ENCODE measurements around the gene SPG7.
"Not testable (repeated sequence)": the region's sequence is repeated elsewhere in the genome, so short reads cannot be mapped to it uniquely, and the experiment has no call there.

SPG7 gene

DNA sequence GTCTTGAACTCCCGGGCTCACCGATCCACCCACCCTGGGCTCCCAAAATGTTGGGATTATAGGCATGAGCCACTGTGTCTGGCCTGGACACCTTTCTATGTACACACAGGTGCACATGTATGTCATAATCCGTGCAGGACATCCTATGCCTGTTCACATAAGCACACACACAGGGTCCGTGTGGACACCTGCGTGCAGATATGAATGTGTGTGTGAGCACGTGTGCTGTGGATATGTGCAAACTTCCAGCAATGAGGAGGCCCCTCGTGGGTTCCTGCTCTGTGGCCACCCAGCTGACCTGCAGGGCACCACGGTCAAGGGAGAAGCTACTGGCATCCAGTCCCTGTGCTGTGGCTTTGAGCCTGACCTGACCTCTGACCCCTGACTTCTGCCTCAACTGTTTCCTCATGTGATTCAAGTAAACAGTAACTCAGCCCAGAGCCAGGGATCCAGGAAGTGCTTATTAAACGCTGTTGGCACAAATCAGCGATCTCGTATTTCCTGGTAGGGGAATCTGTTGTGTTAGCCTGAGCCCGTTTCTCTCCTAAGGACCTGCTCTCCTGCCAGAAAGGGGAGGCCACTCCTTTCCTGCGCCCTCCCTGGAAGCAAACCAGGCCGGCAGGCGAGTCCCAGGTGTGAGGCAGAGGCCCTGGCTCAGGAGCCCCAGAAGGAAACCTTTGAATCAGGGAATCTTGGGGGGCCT lies 73.8 kb downstream of the SPG7 start:
- DNase-seq: no peak

GRCh38 chr16:89582614-89583196 lies 74.5 kb downstream of the SPG7 start:
- DNase-seq: no peak

GRCh38 chr16:89583197-89583894 lies 75.1 kb downstream of the SPG7 start:
- DNase-seq: no peak

DNA sequence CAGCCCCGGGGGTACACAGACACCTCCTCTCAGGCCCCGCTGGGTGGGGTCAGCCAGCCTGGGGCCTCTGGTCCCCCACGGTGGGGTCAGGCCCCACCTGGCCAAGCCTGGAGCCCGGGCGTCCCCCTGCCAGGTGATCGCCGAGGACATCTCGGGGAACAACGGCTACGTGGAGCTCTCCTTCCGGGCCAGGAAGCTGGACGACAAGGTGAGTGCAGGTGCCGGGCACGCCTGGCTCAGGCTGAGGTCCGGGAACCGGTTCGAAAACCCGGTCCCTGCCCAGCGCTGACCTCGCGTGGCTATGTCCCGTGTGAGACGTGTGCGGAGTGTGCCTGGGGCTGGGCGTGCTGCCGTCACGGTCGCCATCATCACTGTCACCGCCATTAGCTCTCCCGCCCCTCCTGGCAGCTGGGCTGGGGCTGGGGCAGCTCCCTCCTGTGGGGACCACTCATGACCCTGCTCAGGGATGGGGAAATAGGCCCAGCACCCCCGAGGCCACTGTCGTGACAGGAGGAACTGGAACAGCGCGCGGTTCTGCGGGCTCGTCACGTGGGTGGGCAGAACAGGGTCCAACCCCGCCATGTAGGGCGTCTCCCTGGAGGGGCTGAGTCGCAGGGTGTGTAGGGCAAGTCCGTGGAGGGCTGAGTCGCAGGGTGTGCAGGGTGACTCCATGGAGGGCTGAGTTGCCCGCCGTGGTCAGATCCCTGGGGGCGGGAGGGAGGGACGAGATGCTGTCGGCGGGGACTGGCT lies 75.9 kb downstream of the SPG7 start:
- no peak for DNase-seq

- DNase-seq: no peak
These were observed 76.8 kb downstream of the SPG7 start for GRCh38 chr16:89584768-89585549.

DNA sequence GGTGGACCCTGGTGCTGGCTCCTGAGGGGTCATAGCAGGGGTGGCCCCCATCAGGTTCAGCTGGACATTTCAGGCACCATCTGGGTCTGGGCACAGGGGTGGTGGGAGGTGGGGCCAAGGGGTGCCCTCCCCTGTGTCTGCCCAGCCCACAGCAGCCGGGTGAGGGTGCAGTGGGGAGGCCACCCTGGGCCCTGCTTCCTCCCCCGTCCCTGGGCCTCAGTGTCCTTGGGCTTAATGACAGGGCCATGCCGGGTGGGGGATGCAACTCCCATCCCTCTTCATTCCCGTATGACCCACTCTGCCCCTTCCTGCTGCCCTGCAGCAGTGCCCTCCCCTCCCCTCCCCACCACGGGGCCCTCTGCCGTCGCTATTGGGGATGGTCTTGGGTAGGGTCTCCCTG lies 78.0 kb downstream of the SPG7 start:
- DNase-seq: no peak

DNA sequence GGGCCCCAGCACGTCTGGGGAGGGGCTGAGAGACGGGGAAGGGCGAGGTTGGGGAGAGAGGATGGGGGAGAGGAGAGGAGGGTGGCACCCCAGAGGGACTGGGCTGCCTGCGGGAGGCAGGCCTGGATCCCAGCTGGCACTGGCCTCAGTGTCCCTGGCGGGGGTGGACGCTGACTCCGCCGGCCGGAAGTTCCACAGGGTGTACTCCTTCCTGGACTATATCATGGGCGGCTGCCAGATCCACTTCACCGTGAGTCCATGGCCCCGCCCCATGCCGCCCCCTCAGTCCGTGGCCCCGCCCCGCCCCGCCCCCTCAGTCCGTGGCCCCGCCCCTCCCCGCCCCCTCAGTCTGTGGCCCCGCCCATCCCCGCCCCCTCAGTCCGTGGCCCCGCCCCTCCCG lies 78.7 kb downstream of the SPG7 start:
- no peak for DNase-seq

DNA sequence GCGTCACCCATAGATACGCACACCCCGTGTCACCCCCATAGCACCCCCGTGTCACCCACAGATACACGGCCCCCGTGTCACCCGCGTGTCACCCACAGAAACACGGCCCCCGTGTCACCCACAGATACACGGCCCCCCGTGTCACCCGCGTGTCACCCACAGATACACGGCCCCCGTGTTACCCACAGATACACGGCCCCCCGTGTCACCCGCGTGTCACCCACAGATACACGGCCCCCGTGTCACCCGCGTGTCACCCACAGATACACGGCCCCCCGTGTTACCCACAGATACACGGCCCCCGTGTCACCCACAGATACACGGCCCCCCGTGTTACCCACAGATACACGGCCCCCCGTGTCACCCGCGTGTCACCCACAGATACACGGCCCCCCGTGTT lies 79.5 kb downstream of the SPG7 start:
- DNase-seq: not testable (repeated sequence)

DNA sequence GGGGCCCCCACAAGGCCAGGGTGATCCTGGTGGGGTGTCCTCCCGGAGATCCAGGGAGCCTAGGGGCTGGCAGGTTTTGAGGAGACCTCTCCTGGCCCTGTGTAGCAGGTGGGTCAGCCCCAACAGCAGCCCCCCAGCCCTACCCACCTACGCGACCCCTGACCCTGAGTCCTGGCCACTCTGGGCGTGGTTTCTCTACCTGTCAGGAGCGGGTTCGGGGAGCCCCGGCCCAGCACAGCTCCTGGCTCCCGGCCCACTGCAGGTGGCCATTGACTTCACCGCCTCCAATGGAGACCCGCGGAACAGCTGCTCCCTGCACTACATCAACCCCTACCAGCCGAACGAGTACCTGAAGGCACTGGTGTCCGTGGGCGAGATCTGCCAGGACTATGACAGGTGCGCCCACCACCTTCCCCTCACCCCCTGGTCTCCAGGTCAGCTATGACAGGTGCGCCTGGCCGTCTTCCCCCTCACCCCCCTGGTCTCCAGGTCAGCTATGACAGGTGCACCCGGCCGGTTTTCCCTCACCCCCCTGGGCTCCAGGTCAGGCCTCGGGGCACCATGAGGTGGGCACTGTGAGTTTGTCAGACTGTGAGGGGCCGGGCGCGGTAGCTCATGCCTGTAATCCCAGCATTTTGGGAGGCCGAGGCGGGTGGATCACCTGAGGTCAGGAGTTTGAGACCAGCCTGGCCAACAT lies 80.4 kb downstream of the SPG7 start:
- no peak for DNase-seq

- no peak for DNase-seq
These were observed 81.2 kb downstream of the SPG7 start for GRCh38 chr16:89589241-89589926.

- no peak for DNase-seq
These were observed 85.6 kb downstream of the SPG7 start for GRCh38 chr16:89593841-89594240.

GRCh38 chr16:89595330-89596060 lies 87.3 kb downstream of the SPG7 start:
- DNase-seq: no peak

DNA sequence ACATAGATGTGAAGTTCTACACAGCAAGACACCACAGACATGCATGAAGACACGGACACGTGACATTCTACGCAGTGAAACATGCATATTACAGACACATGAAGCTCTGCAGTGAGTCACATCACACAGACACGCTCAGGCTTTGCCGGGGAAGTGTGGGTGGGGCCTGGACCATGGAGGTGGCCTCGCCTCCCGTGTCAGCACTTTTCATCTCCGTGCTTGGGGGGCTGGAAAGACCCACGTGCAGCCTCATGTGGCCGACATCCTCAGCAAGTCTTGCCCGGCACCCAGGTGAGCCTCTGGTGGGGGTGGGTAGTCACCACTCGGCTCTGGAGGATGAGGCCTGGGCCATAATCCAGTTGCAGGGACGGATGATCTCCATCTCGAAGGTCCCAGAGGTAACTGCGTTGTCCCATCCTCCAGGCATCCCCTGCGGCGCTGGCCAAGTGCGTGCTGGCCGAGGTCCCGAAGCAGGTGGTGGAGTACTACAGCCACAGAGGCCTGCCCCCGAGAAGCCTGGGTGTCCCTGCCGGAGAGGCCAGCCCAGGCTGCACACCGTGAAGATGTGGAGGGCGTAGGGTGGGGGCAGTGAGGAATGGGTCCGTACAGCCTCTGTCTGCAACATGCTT lies 88.0 kb downstream of the SPG7 start:
- DNase-seq: no peak

DNA sequence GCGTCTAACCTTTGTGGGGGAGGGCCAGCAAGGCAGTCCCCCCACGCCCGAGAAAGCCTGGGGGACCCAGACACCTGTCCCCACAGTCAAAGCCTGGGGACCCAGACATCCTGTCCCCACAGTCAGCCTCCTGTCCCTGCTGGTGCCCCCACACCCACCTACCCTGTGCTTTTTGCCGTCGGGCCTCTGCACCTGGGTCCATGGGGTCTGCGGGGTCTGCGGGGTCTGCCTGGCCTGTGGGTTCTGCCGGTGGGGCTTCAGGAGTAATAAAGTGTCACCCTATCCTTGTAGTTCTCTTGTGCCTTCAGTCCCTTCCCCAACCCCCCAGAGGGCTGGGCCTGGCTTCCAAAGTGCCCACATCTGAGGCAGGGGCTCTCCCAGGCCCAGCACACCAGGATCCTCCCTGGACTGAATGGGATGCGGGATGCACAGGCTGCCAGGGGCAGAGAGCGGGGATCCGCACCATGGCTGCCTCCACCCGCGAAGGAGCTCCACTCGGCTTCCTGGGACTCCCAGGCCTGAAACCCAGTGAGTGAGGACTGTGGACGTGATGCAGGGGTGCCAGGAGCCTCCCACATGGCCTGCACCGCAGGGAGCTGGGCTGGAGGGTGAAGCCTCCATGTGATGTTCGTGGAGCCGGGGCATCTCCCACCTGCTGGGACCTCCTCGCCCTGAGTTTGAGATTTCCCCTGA lies 88.9 kb downstream of the SPG7 start:
- no peak for DNase-seq

- DNase-seq: no peak
These were observed 90.0 kb downstream of the SPG7 start for GRCh38 chr16:89598199-89598598.

- DNase-seq: no peak
These were observed 91.3 kb downstream of the SPG7 start for GRCh38 chr16:89599451-89599858.

GRCh38 chr16:89599902-89600301 lies 91.7 kb downstream of the SPG7 start:
- no peak for DNase-seq

- DNase-seq: no peak
These were observed 92.2 kb downstream of the SPG7 start for GRCh38 chr16:89600427-89600826.

GRCh38 chr16:89600956-89601355 lies 92.8 kb downstream of the SPG7 start:
- no peak for DNase-seq

- no peak for DNase-seq
These were observed 93.7 kb downstream of the SPG7 start for GRCh38 chr16:89601906-89602272.

Data from activated CD4-positive, CD25-positive, alpha-beta regulatory T cell (primary cell).